Inflammatory macrophage treated with lipopolysaccharide for 4 hours (primary cell): ENCODE measurements around the gene DSPP.

Experiments used
- DNase-seq: peaks from one replicate; pipeline ENCODE4 v3.0.0-alpha.2; 2020

The DSPP gene

GRCh38 chr4:87632469-87632868 is 24.1 kb downstream of the DSPP start:
- no peak for DNase-seq

GRCh38 chr4:87633243-87633642 is 24.9 kb downstream of the DSPP start:
- no peak for DNase-seq

GRCh38 chr4:87644286-87644685 is 36.0 kb downstream of the DSPP start:
- no peak for DNase-seq

GRCh38 chr4:87649980-87650379 is 41.7 kb downstream of the DSPP start, which contains the start of gene DMP1:
Gene DMP1, plus strand, starts transcription at chr4:87650280. Its CDS starts 6,213 bp downstream, at chr4:87656493.
- DNase-seq, result no peak

GRCh38 chr4:87650938-87651337 is 42.6 kb downstream of the DSPP start:
- DNase-seq, result no peak

- DNase-seq, result no peak
These were observed 43.6 kb downstream of the DSPP start for GRCh38 chr4:87651941-87652340.

GRCh38 chr4:87654487-87655044 is 46.2 kb downstream of the DSPP start:
- no peak for DNase-seq

- no peak for DNase-seq
These were observed 49.2 kb downstream of the DSPP start for GRCh38 chr4:87657525-87657924.

- DNase-seq, result no peak
These were observed 51.1 kb downstream of the DSPP start for GRCh38 chr4:87659247-87659931.

- DNase-seq, result no peak
These were observed 54.5 kb downstream of the DSPP start for GRCh38 chr4:87662871-87663270.
